ENCODE results near the gene PCSK7. TPM values are rescaled to one million over a fixed set of nuclear protein-coding genes. Genes with fewer than 3 reads are reported as not detected.

Gene PCSK7
- total RNA-seq, 1 experiment from 2014 or later: 43.6 TPM

DNA sequence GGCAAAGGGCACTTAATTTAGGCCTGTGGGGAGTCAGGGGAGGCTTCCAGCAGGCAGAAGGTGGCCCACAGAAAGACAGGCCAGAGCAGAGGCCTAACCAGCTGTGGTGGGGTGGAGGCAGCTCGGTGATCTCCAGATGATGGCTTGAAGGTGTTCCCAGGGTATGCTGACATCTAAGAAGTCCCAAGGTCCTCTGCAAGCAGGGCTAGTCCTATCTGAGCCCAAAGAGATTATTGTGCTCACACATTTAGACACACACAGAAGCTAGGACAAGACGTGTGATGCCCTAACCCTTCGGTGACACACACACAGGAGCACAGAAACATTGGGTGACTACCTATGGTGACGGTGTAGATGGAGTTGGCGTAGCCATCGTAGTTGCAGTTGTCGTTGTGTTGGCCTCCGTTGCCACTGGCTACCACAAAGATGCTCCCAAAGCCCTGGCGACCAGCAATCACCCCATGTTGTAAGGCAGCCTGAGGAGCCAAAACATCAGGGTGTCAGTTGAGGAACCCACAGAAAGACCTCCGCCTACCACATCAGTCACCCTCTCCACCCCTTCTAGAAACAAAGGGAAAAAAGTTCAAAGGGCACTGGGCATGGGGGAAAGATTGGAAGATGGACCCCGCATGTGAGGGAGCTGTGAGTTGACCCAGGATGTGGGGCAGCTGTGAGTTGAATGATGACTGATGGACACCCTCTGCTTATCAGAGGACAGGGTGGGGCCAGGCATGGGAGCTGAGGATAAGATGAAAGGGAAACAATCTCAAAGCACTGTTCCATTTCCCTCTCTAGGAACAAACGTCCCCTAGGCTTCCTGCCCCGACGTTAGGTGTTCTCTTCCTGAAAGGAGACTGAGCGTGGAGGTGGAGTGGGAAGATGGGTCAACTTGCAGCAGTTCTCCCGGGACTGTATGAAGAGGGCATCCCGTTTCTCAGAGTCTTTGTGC lies 7.9 kb downstream of the PCSK7 start:
- H3K36me3 ChIP-seq (ENCODE audit: low read depth, low read length): peaks cover 32% of the 10 kb centered on the region; the same call in 1 of the 2 replicates
- no peak overlapping the region for H3K27ac ChIP-seq (ENCODE audit: low read length)
- H3K4me3 ChIP-seq (ENCODE audit: low read length): no peak overlapping the region
- H2AFZ ChIP-seq (ENCODE audit: low read length): no peak overlapping the region
- intact Hi-C loops (cut with micrococcal nuclease): no loop called here
- no peaks in the 10 kb centered on the region for H3K9me3 ChIP-seq (ENCODE audit: low read length)
- no peak for ATAC-seq
- no peak overlapping the region for H3K4me2 ChIP-seq (ENCODE audit: low read length)
- BruUV-seq (replicated peaks): no TSS peak
- DNase-seq: no peak
- H3K4me1 ChIP-seq (ENCODE audit: insufficient read depth, low read length): peaks cover 14% of the 10 kb centered on the region
- no peaks in the 10 kb centered on the region for H3K27me3 ChIP-seq (ENCODE audit: low read length)
- peaks cover 6% of the 10 kb centered on the region for H3F3A ChIP-seq (ENCODE audit: low read length, unreplicated experiment)
- H3K9ac ChIP-seq (ENCODE audit: low read length): no peak overlapping the region
- ChIA-PET CTCF (no interaction called here), POLR2A (ENCODE audit: unreplicated experiment) (no interaction called here)
- TF ChIP-seq EZH2 (IDR thresholded peaks at IDR 0.05; ENCODE audit: low read length, unreplicated experiment): no peak
- TF ChIP-seq CTCF (conservative IDR thresholded peaks at IDR 0.05; ENCODE audit: low read depth, low read length): no peak
- no peak for TF ChIP-seq EZH2phosphoT487 (IDR thresholded peaks at IDR 0.05; ENCODE audit: borderline replicate concordance, low read length)
- no peaks in the 10 kb centered on the region for H3K9me2 ChIP-seq (replicated peaks; ENCODE audit: low read length)
- H3K79me2 ChIP-seq (ENCODE audit: low read length): no peaks in the 10 kb centered on the region
- no peaks in the 10 kb centered on the region for H4K20me1 ChIP-seq (ENCODE audit: low read length)

DNA sequence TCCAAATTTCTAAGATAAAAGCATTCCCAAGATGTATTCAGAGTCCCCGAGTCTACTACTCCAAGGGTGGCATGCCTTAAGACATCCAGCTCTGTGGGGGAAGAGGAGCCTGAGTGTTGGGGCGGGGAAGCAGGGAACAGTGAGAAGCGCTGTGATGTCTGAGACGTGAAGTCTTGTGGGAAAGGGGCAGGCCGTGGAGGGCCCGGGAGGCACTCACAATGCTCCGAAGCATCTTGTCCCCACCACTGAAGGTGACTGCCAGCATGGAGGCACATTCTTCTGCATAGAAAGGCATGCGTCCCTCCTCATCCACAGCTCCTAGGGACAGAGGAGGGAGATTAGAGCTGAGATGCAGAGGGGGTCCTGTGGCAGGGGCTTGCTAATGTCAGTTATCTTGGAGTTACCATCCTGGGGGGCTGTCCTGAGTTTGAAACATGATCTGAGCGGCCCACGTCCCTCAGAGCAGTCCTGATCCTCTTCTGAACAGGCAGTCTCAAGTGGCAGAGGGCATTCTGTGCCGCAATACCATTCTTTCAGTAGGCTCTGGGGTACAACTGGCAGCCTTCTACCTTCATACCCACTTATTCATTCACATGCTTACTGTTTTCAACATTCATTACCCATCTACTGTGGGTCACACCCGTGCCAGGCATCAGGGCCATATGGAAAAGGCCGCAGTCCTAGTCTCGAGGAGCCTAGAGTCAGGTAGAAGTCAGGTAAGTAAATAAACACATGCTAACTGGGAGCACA lies 8.7 kb downstream of the PCSK7 start:
- CTCF ChIA-PET: interaction anchor here (0.6 kb wide), 1 partner anchor 43 kb away, joined by 6 read pairs; no protein-coding TSS in a partner anchor
- no TSS peak for BruUV-seq (replicated peaks)
- ATAC-seq: no peak

More for the DNA sequence above, 8.7 kb downstream of the PCSK7 start:
- DNase-seq: no peak
- intact Hi-C loops (cut with micrococcal nuclease): no loop called here
- H3K79me2 ChIP-seq (ENCODE audit: low read length): no peaks in the 10 kb centered on the region
- no peaks in the 10 kb centered on the region for H3K27me3 ChIP-seq (ENCODE audit: low read length)
- H3K27ac ChIP-seq (ENCODE audit: low read length): no peak overlapping the region
- H3K9me2 ChIP-seq (replicated peaks; ENCODE audit: low read length): no peaks in the 10 kb centered on the region
- POLR2A ChIA-PET (ENCODE audit: unreplicated experiment): no interaction called here
- TF ChIP-seq EZH2phosphoT487 (IDR thresholded peaks at IDR 0.05; ENCODE audit: borderline replicate concordance, low read length): no peak
- TF ChIP-seq CTCF (conservative IDR thresholded peaks at IDR 0.05; ENCODE audit: low read depth, low read length): no peak
- no peak for TF ChIP-seq EZH2 (IDR thresholded peaks at IDR 0.05; ENCODE audit: low read length, unreplicated experiment)
- peaks cover 14% of the 10 kb centered on the region for H3K4me1 ChIP-seq (ENCODE audit: insufficient read depth, low read length)
- peaks cover 6% of the 10 kb centered on the region for H3F3A ChIP-seq (ENCODE audit: low read length, unreplicated experiment)
- H3K4me2 ChIP-seq (ENCODE audit: low read length): no peak overlapping the region
- H2AFZ ChIP-seq (ENCODE audit: low read length): no peak overlapping the region
- no peaks in the 10 kb centered on the region for H4K20me1 ChIP-seq (ENCODE audit: low read length)
- H3K9me3 ChIP-seq (ENCODE audit: low read length): no peaks in the 10 kb centered on the region
- peaks cover 38% of the 10 kb centered on the region; the same call in 1 of the 2 replicates for H3K36me3 ChIP-seq (ENCODE audit: low read depth, low read length)
- no peak overlapping the region for H3K9ac ChIP-seq (ENCODE audit: low read length)
- no peak overlapping the region for H3K4me3 ChIP-seq (ENCODE audit: low read length)
